SK-N-SH (cell line): ENCODE measurements around the gene ATP2B3. TPM values are rescaled to one million over a fixed set of nuclear protein-coding genes. Genes with fewer than 3 reads are reported as not detected.

Source experiments
- CTCF ChIA-PET: fragments of 300-600, 350-600 bp; formaldehyde crosslinking; extraction: SDS; loops from one replicate; lab custom pipeline; 2021; lab: Yijun Ruan, JAX
- POLR2A ChIA-PET: fragments of 350-600 bp; sonication (Branson Sonifier 250); formaldehyde crosslinking; extraction: SDS; loops from one replicate; lab custom pipeline; 2020; ENCODE audit warnings: antibody characterized with exemption, inconsistent platforms; lab: Yijun Ruan, JAX
- DNase-seq: peaks from one replicate; pipeline ENCODE4 v3.0.0; 2012
- H2AFZ ChIP-seq: fragments of 200-600 bp; sonication (generic); 2 replicates; pipeline ENCODE4 v1.8.1; 2016; ENCODE audit warnings: antibody characterized with exemption, mild to moderate bottlenecking, low read depth
- H3F3A ChIP-seq: fragments of 200-600 bp; sonication (generic); replicated peaks from 2 replicates; pipeline ENCODE3; 2016; ENCODE audit warnings: antibody characterized with exemption, mild to moderate bottlenecking; ENCODE audit not compliant: insufficient read depth
- H3K27ac ChIP-seq, 2 experiments: fragments of 200-500 bp in 1 of 2; fragments of 200-600 bp in 1 of 2; sonication (Bioruptor generic) in 1 of 2; sonication (generic), shearing (Covaris generic) in 1 of 2; 2 replicates each; pipeline versions ENCODE4 v1.5.1 to v1.6.1; 2014 to 2016; ENCODE audit warnings: low read depth in 2 of 2, inconsistent platforms in 1 of 2, low read length in 1 of 2, mild to moderate bottlenecking in 1 of 2, mixed read lengths in 1 of 2
- H3K27me3 ChIP-seq: fragments of 200-600 bp; sonication (generic), shearing (Covaris generic); 2 replicates; pipeline ENCODE4 v1.6.1; 2016; ENCODE audit warnings: mixed run types; ENCODE audit not compliant: insufficient read depth
- H3K36me3 ChIP-seq, 2 experiments: fragments of 200-500 bp in 1 of 2; fragments of 200-600 bp in 1 of 2; sonication (Bioruptor generic) in 1 of 2; sonication (generic) in 1 of 2; replicated peaks in 1 of 2; 2 replicates each; pipeline versions ENCODE3 to v1.5.1; 2014 to 2016; ENCODE audit warnings: low read length in 1 of 2, mild to moderate bottlenecking in 1 of 2; ENCODE audit not compliant: insufficient read depth in 2 of 2, control insufficient read depth in 1 of 2
- H3K4me1 ChIP-seq, 2 experiments: fragments of 200-500 bp in 1 of 2; fragments of 200-600 bp in 1 of 2; sonication (Bioruptor generic) in 1 of 2; sonication (generic), shearing (Covaris generic) in 1 of 2; 2 replicates each; pipeline versions ENCODE4 v1.5.1 to v1.6.1; 2014 to 2016; ENCODE audit warnings: low read depth in 1 of 2, low read length in 1 of 2, mixed run types in 1 of 2; ENCODE audit not compliant: insufficient read depth in 2 of 2, control insufficient read depth in 1 of 2
- H3K4me2 ChIP-seq: fragments of 200-600 bp; sonication (generic), shearing (Covaris generic); 2 replicates; pipeline ENCODE4 v1.6.1; 2017; ENCODE audit warnings: mixed run types
- H3K4me3 ChIP-seq, 2 experiments: fragments of 200-500 bp in 1 of 2; fragments of 200-600 bp in 1 of 2; sonication (Bioruptor generic) in 1 of 2; sonication (generic), shearing (Covaris generic) in 1 of 2; 2 replicates each; pipeline versions ENCODE4 v1.5.1 to v1.8.1; 2014 to 2016; ENCODE audit warnings: low read depth in 2 of 2, inconsistent platforms in 1 of 2, low read length in 1 of 2, mild to moderate bottlenecking in 1 of 2, mixed read lengths in 1 of 2, moderate library complexity in 1 of 2
- H3K79me2 ChIP-seq: fragments of 200-600 bp; sonication (generic); 2 replicates; pipeline ENCODE4 v1.8.1; 2017; ENCODE audit warnings: mild to moderate bottlenecking; ENCODE audit not compliant: insufficient read depth
- H3K9ac ChIP-seq: fragments of 200-600 bp; sonication (generic); 2 replicates; pipeline ENCODE4 v1.6.1; 2017; ENCODE audit warnings: mixed run types
- H3K9me2 ChIP-seq: fragments of 200-600 bp; sonication (generic); 2 replicates; pipeline ENCODE4 v1.6.1; 2017; ENCODE audit warnings: mixed run types
- H3K9me3 ChIP-seq: fragments of 200-600 bp; sonication (generic); 2 replicates; pipeline ENCODE4 v1.6.1; 2017; ENCODE audit warnings: mixed run types, mild to moderate bottlenecking, moderate library complexity
- H4K20me1 ChIP-seq: fragments of 200-600 bp; sonication (generic); 2 replicates; pipeline ENCODE4 v1.6.1; 2017; ENCODE audit warnings: mild to moderate bottlenecking, mixed run types; ENCODE audit not compliant: insufficient read depth
- CHD2 ChIP-seq: fragments of 150-350 bp; IDR thresholded peaks from 2 replicates; pipeline ENCODE4 v1.6.1; 2018; ENCODE audit warnings: low read length; ENCODE audit not compliant: partially characterized antibody
- FOXM1 ChIP-seq: IDR thresholded peaks from 2 replicates; pipeline ENCODE4 v1.4.0; 2012; ENCODE audit warnings: low read depth, mild to moderate bottlenecking
- GABPA ChIP-seq: IDR thresholded peaks from 2 replicates; pipeline ENCODE4 v1.4.0; 2012; ENCODE audit warnings: low read depth, mild to moderate bottlenecking
- GATA2 ChIP-seq: sonication (generic); formaldehyde crosslinking; IDR thresholded peaks from 2 replicates; pipeline ENCODE4 v1.5.0; 2020; ENCODE audit warnings: mild to moderate bottlenecking, missing genetic modification reagents
- JUND ChIP-seq: IDR thresholded peaks from 2 replicates; pipeline ENCODE4 v1.4.0; 2012
- MXI1 ChIP-seq: IDR thresholded peaks from 2 replicates; pipeline ENCODE4 v1.6.1; 2012; ENCODE audit warnings: mild to moderate bottlenecking, low read depth, low read length, improper control_type of control experiment
- PBX3 ChIP-seq: IDR thresholded peaks from 2 replicates; pipeline ENCODE4; 2012
- POLR2AphosphoS5 ChIP-seq: IDR thresholded peaks from 2 replicates; pipeline ENCODE4 v1.6.1; 2012; ENCODE audit warnings: low read depth, low read length
- SMC3 ChIP-seq: IDR thresholded peaks from 2 replicates; pipeline ENCODE4 v1.6.1; 2012; ENCODE audit warnings: low read depth, low read length, improper control_type of control experiment
- ZBTB33 ChIP-seq: IDR thresholded peaks from 2 replicates; pipeline ENCODE4 v1.4.0; 2012; ENCODE audit warnings: low read depth, borderline replicate concordance
- WGBS: methylation state at CpG from one replicate; pipeline ENCODE4 v1.1.6; 2017; ENCODE audit warnings: low lambda C conversion rate; 5-methylcytosine and 5-hydroxymethylcytosine counted together
- polyA plus RNA-seq, 3 experiments: library from polyadenylated mRNA; depleted of rRNA; stranded (reverse); fragments of >200 nt; gene quantifications; 2 replicates each; pipeline ENCODE4 v1.2.3, GENCODE V29; 2012
- TF ChIP-seq, protein P1 (sequence below): fragments of 200-600 bp; sonication (generic); IDR thresholded peaks from 2 replicates; pipeline ENCODE4 v1.6.1; 2017; ENCODE audit warnings: antibody characterized with exemption, mild to moderate bottlenecking, moderate library complexity
- TF ChIP-seq, protein P2 (sequence below): fragments of 150-350 bp; IDR thresholded peaks from 2 replicates; pipeline ENCODE4 v1.6.1; 2016; ENCODE audit warnings: mild to moderate bottlenecking, low read depth, low read length

The ATP2B3 gene
- polyA plus RNA-seq, 1 of the 3 experiments (the other 2 are of a cell fraction) = 0.16 TPM

DNA sequence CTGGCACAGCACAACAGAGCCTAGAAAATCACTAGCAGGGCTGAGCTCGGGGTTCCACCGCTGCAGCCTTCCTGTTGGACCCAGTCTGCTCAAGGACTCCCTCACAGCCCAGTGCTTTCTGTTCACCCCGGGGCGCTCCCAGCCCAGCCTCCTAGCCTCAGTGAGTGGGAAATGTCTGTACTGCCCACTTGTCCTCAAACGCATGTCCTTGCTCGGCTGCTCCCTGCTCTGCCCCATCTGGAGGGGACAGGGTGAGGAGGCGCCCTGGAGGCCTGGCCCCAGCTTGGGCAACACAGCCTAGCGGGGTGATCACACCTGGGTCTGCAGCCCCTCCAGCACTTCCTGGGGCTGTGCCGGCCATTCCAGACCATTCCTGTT is 93.4 kb downstream of the ATP2B3 start:
- Histone ChIP-seq H3K27me3 (peaks cover 62% of the 10 kb centered on the region), H3K4me1 (peaks cover 0 to 10% of the 10 kb centered on the region in 2 experiments; a peak in 1 of 4 replicates), H3K4me3 (peak overlapping the region in 1 of 2 experiments; percentile 37; a peak in 1 of 4 replicates), H3K9ac (no peak overlapping the region), H2AFZ (no peak overlapping the region), H3K36me3 (no peaks in the 10 kb centered on the region), H3F3A (no peaks in the 10 kb centered on the region), H3K27ac (peak overlapping the region in 1 of 2 experiments; percentile 64; a peak in 1 of 4 replicates), H3K4me2 (peak overlapping the region; percentile 67; the same call in 1 of the 2 replicates), H3K9me3 (no peaks in the 10 kb centered on the region), H3K9me2 (no peaks in the 10 kb centered on the region), H4K20me1 (no peaks in the 10 kb centered on the region), H3K79me2 (no peaks in the 10 kb centered on the region)
- ChIA-PET POLR2A (interaction anchor here (0.6 to 1.2 kb wide), 2 partner anchors 13 to 361 kb away, joined by 3 read pairs; no protein-coding TSS in a partner anchor), CTCF (interaction anchor here (1.1 to 13.0 kb wide), 16 partner anchors 11 to 95 kb away, joined by 3 to 128 read pairs (median 10); partner anchors contain the start of genes CCNQ and DUSP9)
- DNase-seq = no peak
- no peak for TF ChIP-seq FOXM1
- TF ChIP-seq ZBTB33 = no peak
- no peak for TF ChIP-seq POLR2AphosphoS5
- TF ChIP-seq GATA2 (CRISPR knock-in tag) = no peak
- TF ChIP-seq SMC3 = no peak
- TF ChIP-seq, protein P1, sequence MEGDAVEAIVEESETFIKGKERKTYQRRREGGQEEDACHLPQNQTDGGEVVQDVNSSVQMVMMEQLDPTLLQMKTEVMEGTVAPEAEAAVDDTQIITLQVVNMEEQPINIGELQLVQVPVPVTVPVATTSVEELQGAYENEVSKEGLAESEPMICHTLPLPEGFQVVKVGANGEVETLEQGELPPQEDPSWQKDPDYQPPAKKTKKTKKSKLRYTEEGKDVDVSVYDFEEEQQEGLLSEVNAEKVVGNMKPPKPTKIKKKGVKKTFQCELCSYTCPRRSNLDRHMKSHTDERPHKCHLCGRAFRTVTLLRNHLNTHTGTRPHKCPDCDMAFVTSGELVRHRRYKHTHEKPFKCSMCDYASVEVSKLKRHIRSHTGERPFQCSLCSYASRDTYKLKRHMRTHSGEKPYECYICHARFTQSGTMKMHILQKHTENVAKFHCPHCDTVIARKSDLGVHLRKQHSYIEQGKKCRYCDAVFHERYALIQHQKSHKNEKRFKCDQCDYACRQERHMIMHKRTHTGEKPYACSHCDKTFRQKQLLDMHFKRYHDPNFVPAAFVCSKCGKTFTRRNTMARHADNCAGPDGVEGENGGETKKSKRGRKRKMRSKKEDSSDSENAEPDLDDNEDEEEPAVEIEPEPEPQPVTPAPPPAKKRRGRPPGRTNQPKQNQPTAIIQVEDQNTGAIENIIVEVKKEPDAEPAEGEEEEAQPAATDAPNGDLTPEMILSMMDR = no peak
- no peak for TF ChIP-seq MXI1
- no peak for TF ChIP-seq JUND
- TF ChIP-seq GABPA = no peak
- TF ChIP-seq PBX3 = no peak
- TF ChIP-seq CHD2 = no peak
- TF ChIP-seq, protein P2, sequence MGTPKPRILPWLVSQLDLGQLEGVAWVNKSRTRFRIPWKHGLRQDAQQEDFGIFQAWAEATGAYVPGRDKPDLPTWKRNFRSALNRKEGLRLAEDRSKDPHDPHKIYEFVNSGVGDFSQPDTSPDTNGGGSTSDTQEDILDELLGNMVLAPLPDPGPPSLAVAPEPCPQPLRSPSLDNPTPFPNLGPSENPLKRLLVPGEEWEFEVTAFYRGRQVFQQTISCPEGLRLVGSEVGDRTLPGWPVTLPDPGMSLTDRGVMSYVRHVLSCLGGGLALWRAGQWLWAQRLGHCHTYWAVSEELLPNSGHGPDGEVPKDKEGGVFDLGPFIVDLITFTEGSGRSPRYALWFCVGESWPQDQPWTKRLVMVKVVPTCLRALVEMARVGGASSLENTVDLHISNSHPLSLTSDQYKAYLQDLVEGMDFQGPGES = no peak
- WGBS = 64% methylated on average over 7 of the region's 9 CpGs
